Measurements from ENCODE around the gene IDH3G. TPM values are rescaled to one million over a fixed set of nuclear protein-coding genes. Genes with fewer than 3 reads are reported as not detected.

Gene IDH3G
- total and polyA plus RNA-seq, 7 experiments from 2014 or later: 44.1 to 125 (median 65.8) TPM

- CTCF ChIA-PET: no interaction called here
- Mint-ChIP-seq H3K27me3 (no peaks in the 10 kb centered on the region), H3K4me1 (peaks cover 0 to 38% (median 25%) of the 10 kb centered on the region in 7 donors), H3K9me3 (peaks cover 0 to 2% (median 0%) of the 10 kb centered on the region in 11 donors), H3K36me3 (peaks cover 0 to 6% (median 0%) of the 10 kb centered on the region in 5 donors), H3K27ac (peak overlapping the region; percentile 48 to 95 (median 89)), H3K4me3 (peak overlapping the region; percentile 86 to 95 (median 92))
- H3K27ac ChIP-seq (ENCODE audit: low read depth, low read length): peak overlapping the region; percentile 97
- POLR2A ChIA-PET: interaction anchor here (1.5 to 2.5 kb wide), 3 partner anchors 69 to 178 kb away, joined by 3 to 30 read pairs (median 5); partner anchors contain the start of genes ARHGAP4, BCAP31 and HCFC1
- intact Hi-C loops (cut with micrococcal nuclease): loop anchor here in 1 of 2 donors (10.0 kb wide), 1 partner anchor 582 kb away; the partner anchor contains the start of genes EMD and FLNA
- peaks cover 0 to 37% (median 0%) of the 10 kb centered on the region in 3 experiments for H3K36me3 ChIP-seq (ENCODE audit: control insufficient read depth in 2 of 3, insufficient read depth in 3 of 3, low read length in 3 of 3)
- H3K4me3 ChIP-seq (ENCODE audit: low read length): peak overlapping the region; percentile 75
- H3K4me1 ChIP-seq (ENCODE audit: control insufficient read depth in 2 of 2, insufficient read depth in 2 of 2, low read length in 2 of 2): peaks cover 8 to 12% of the 10 kb centered on the region in 2 donors
- ATAC-seq (no peak), DNase-seq (no peak)
- H3K27me3 ChIP-seq (ENCODE audit: control insufficient read depth in 2 of 2, insufficient read depth in 2 of 2, low read length in 2 of 2): no peaks in the 10 kb centered on the region
- no peaks in the 10 kb centered on the region for H3K9me3 ChIP-seq (ENCODE audit: control insufficient read depth in 2 of 3, low read length in 3 of 3)
These were observed 884 bp downstream of the IDH3G start for GRCh38 chrX:153793291-153793690.

GRCh38 chrX:153792368-153792767, 1.8 kb downstream of the IDH3G start:
- H3K27me3 ChIP-seq (ENCODE audit: control insufficient read depth in 2 of 2, insufficient read depth in 2 of 2, low read length in 2 of 2): no peaks in the 10 kb centered on the region
- ChIA-PET POLR2A (interaction anchor here (0.9 kb wide), 1 partner anchor 134 kb away, joined by 4 read pairs; the partner anchor contains the start of gene ARHGAP4), CTCF (no interaction called here)
- H3K27ac ChIP-seq (ENCODE audit: low read depth, low read length): no peak overlapping the region
- Mint-ChIP-seq H3K4me1 (peaks cover 0 to 34% (median 25%) of the 10 kb centered on the region in 7 donors), H3K4me3 (peak overlapping the region in 6 of 10 donors; percentile 87 to 95 (median 92)), H3K27ac (no peak overlapping the region), H3K27me3 (no peaks in the 10 kb centered on the region), H3K9me3 (peaks cover 0 to 2% (median 0%) of the 10 kb centered on the region in 11 donors), H3K36me3 (peaks cover 0 to 6% (median 0%) of the 10 kb centered on the region in 5 donors)
- intact Hi-C loops (cut with micrococcal nuclease): loop anchor here in 1 of 2 donors (10.0 kb wide), 1 partner anchor 582 kb away; the partner anchor contains the start of genes EMD and FLNA
- H3K9me3 ChIP-seq (ENCODE audit: control insufficient read depth in 2 of 3, low read length in 3 of 3): no peaks in the 10 kb centered on the region
- DNase-seq: no peak
- peaks cover 0 to 39% (median 0%) of the 10 kb centered on the region in 3 experiments for H3K36me3 ChIP-seq (ENCODE audit: control insufficient read depth in 2 of 3, insufficient read depth in 3 of 3, low read length in 3 of 3)
- H3K4me3 ChIP-seq (ENCODE audit: low read length): no peak overlapping the region
- peaks cover 8 to 12% of the 10 kb centered on the region in 2 donors for H3K4me1 ChIP-seq (ENCODE audit: control insufficient read depth in 2 of 2, insufficient read depth in 2 of 2, low read length in 2 of 2)
- ATAC-seq: no peak

- Mint-ChIP-seq H3K4me3 (peak overlapping the region in 1 of 10 donors; percentile 11), H3K9me3 (peaks cover 0 to 2% (median 0%) of the 10 kb centered on the region in 11 donors), H3K27me3 (no peaks in the 10 kb centered on the region), H3K36me3 (peaks cover 0 to 6% (median 0%) of the 10 kb centered on the region in 5 donors), H3K4me1 (peaks cover 0 to 28% (median 22%) of the 10 kb centered on the region in 7 donors), H3K27ac (no peak overlapping the region)
- CTCF ChIA-PET: no interaction called here
- Histone ChIP-seq H3K27ac (ENCODE audit: low read depth, low read length) (no peak overlapping the region), H3K4me1 (ENCODE audit: control insufficient read depth in 2 of 2, insufficient read depth in 2 of 2, low read length in 2 of 2) (peaks cover 8 to 12% of the 10 kb centered on the region in 2 donors), H3K9me3 (ENCODE audit: control insufficient read depth in 2 of 3, low read length in 3 of 3) (no peaks in the 10 kb centered on the region), H3K4me3 (ENCODE audit: low read length) (no peak overlapping the region), H3K27me3 (ENCODE audit: control insufficient read depth in 2 of 2, insufficient read depth in 2 of 2, low read length in 2 of 2) (no peaks in the 10 kb centered on the region), H3K36me3 (ENCODE audit: control insufficient read depth in 2 of 3, insufficient read depth in 3 of 3, low read length in 3 of 3) (peaks cover 0 to 43% (median 0%) of the 10 kb centered on the region in 3 experiments)
- intact Hi-C loops (cut with micrococcal nuclease): loop anchor here in 1 of 2 donors (10.0 kb wide), 1 partner anchor 584 kb away; the partner anchor contains the start of genes EMD and FLNA
- POLR2A ChIA-PET: interaction anchor here (0.5 kb wide), 1 partner anchor 106 kb away, joined by 4 read pairs; no protein-coding TSS in a partner anchor
- DNase-seq (no peak), ATAC-seq (no peak)
These were observed 2.9 kb downstream of the IDH3G start for GRCh38 chrX:153791104-153791852.

- ATAC-seq: no peak
- POLR2A ChIA-PET: no interaction called here
- Mint-ChIP-seq H3K4me1 (peaks cover 0 to 19% (median 13%) of the 10 kb centered on the region in 7 donors), H3K9me3 (peaks cover 0 to 2% (median 0%) of the 10 kb centered on the region in 11 donors), H3K36me3 (peaks cover 0 to 6% (median 0%) of the 10 kb centered on the region in 5 donors), H3K4me3 (no peak overlapping the region), H3K27me3 (no peaks in the 10 kb centered on the region), H3K27ac (no peak overlapping the region)
- Histone ChIP-seq H3K27ac (ENCODE audit: low read depth, low read length) (no peak overlapping the region), H3K36me3 (ENCODE audit: control insufficient read depth in 2 of 3, insufficient read depth in 3 of 3, low read length in 3 of 3) (peaks cover 0 to 54% (median 0%) of the 10 kb centered on the region in 3 experiments), H3K4me3 (ENCODE audit: low read length) (no peak overlapping the region), H3K27me3 (ENCODE audit: control insufficient read depth in 2 of 2, insufficient read depth in 2 of 2, low read length in 2 of 2) (no peaks in the 10 kb centered on the region), H3K4me1 (ENCODE audit: control insufficient read depth in 2 of 2, insufficient read depth in 2 of 2, low read length in 2 of 2) (peaks cover 8 to 12% of the 10 kb centered on the region in 2 donors), H3K9me3 (ENCODE audit: control insufficient read depth in 2 of 3, low read length in 3 of 3) (no peaks in the 10 kb centered on the region)
- intact Hi-C loops (cut with micrococcal nuclease): loop anchor here in 1 of 2 donors (10.0 kb wide), 1 partner anchor 585 kb away; the partner anchor contains the start of genes EMD and FLNA
- DNase-seq: no peak
- CTCF ChIA-PET: no interaction called here
These were observed 4.5 kb downstream of the IDH3G start for GRCh38 chrX:153789654-153790053.

- intact Hi-C loops (cut with micrococcal nuclease): no loop called here
- Mint-ChIP-seq H3K4me3 (no peak overlapping the region), H3K27ac (no peak overlapping the region), H3K9me3 (peaks cover 0 to 2% (median 0%) of the 10 kb centered on the region in 11 donors), H3K4me1 (peaks cover 0 to 9% (median 4%) of the 10 kb centered on the region in 7 donors), H3K36me3 (peaks cover 0 to 5% (median 0%) of the 10 kb centered on the region in 5 donors), H3K27me3 (no peaks in the 10 kb centered on the region)
- H3K36me3 ChIP-seq (ENCODE audit: control insufficient read depth in 2 of 3, insufficient read depth in 3 of 3, low read length in 3 of 3): peaks cover 0 to 49% (median 0%) of the 10 kb centered on the region in 3 experiments
- H3K27ac ChIP-seq (ENCODE audit: low read depth, low read length): no peak overlapping the region
- no peak overlapping the region for H3K4me3 ChIP-seq (ENCODE audit: low read length)
- POLR2A ChIA-PET: no interaction called here
- ATAC-seq: no peak
- no peak for DNase-seq
- no peaks in the 10 kb centered on the region for H3K4me1 ChIP-seq (ENCODE audit: control insufficient read depth in 2 of 2, insufficient read depth in 2 of 2, low read length in 2 of 2)
- H3K9me3 ChIP-seq (ENCODE audit: control insufficient read depth in 2 of 3, low read length in 3 of 3): no peaks in the 10 kb centered on the region
- CTCF ChIA-PET: no interaction called here
- no peaks in the 10 kb centered on the region for H3K27me3 ChIP-seq (ENCODE audit: control insufficient read depth in 2 of 2, insufficient read depth in 2 of 2, low read length in 2 of 2)
These were observed 7.5 kb downstream of the IDH3G start for GRCh38 chrX:153786669-153787068.

- no peak for DNase-seq
- Mint-ChIP-seq H3K36me3 (peaks cover 0 to 5% (median 0%) of the 10 kb centered on the region in 5 donors), H3K4me3 (no peak overlapping the region), H3K4me1 (peaks cover 0 to 7% (median 4%) of the 10 kb centered on the region in 7 donors), H3K27ac (no peak overlapping the region), H3K9me3 (peaks cover 0 to 1% (median 0%) of the 10 kb centered on the region in 11 donors), H3K27me3 (peaks cover 0 to 10% (median 7%) of the 10 kb centered on the region in 5 donors)
- H3K27me3 ChIP-seq (ENCODE audit: control insufficient read depth in 2 of 2, insufficient read depth in 2 of 2, low read length in 2 of 2): no peaks in the 10 kb centered on the region
- H3K36me3 ChIP-seq (ENCODE audit: control insufficient read depth in 2 of 3, insufficient read depth in 3 of 3, low read length in 3 of 3): peaks cover 0 to 41% (median 0%) of the 10 kb centered on the region in 3 experiments
- ChIA-PET CTCF (no interaction called here), POLR2A (no interaction called here)
- H3K4me3 ChIP-seq (ENCODE audit: low read length): no peak overlapping the region
- intact Hi-C loops (cut with micrococcal nuclease): no loop called here
- no peaks in the 10 kb centered on the region for H3K9me3 ChIP-seq (ENCODE audit: control insufficient read depth in 2 of 3, low read length in 3 of 3)
- no peaks in the 10 kb centered on the region for H3K4me1 ChIP-seq (ENCODE audit: control insufficient read depth in 2 of 2, insufficient read depth in 2 of 2, low read length in 2 of 2)
- no peak overlapping the region for H3K27ac ChIP-seq (ENCODE audit: low read depth, low read length)
- peak; percentile 20 for ATAC-seq
These were observed 9.7 kb downstream of the IDH3G start for GRCh38 chrX:153784325-153784967.
